ENCODE data around the gene TMEM178A. TPM values are rescaled to one million over a fixed set of nuclear protein-coding genes. Genes with fewer than 3 reads are reported as not detected.

Gene TMEM178A
- total RNA-seq, 1 donor = 0.72 TPM

DNA sequence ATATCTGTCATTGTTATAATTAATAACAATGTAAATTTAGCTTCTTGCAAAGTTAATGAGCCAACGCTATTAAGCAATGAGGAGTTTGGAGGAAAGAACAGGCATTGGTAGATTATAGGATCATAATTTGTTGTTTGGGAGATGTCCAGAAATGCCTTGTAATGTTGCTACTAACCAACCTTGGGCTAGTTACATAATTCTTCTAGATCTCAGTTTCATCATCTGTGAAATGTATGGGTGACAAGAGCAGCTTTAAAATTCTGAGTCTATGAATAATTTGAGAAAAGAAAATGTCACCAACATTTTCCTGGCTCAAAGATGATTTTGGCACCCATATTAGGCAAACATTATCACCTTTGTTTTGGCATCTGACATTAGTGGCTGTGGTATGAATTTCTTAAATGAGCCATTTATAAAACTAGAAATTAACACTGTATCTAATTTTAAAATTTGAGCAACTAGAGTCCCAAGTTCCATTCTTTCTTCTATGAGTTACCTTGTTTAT, 2.9 kb downstream of the TMEM178A start:
- no peaks in the 10 kb centered on the region for H3K9me3 ChIP-seq (ENCODE audit: low read depth, low read length)
- H2AFZ ChIP-seq (ENCODE audit: low read length) = no peak overlapping the region
- no peaks in the 10 kb centered on the region for H3K36me3 ChIP-seq (ENCODE audit: insufficient read depth, low read length)
- H3K4me3 ChIP-seq (ENCODE audit: insufficient read depth, low read length) = no peak overlapping the region
- DNase-seq (ENCODE audit: insufficient read length, low spot score, missing footprints) = no peak
- H3K27ac ChIP-seq (ENCODE audit: low read depth, low read length) = no peak overlapping the region
- TF ChIP-seq, protein P1, sequence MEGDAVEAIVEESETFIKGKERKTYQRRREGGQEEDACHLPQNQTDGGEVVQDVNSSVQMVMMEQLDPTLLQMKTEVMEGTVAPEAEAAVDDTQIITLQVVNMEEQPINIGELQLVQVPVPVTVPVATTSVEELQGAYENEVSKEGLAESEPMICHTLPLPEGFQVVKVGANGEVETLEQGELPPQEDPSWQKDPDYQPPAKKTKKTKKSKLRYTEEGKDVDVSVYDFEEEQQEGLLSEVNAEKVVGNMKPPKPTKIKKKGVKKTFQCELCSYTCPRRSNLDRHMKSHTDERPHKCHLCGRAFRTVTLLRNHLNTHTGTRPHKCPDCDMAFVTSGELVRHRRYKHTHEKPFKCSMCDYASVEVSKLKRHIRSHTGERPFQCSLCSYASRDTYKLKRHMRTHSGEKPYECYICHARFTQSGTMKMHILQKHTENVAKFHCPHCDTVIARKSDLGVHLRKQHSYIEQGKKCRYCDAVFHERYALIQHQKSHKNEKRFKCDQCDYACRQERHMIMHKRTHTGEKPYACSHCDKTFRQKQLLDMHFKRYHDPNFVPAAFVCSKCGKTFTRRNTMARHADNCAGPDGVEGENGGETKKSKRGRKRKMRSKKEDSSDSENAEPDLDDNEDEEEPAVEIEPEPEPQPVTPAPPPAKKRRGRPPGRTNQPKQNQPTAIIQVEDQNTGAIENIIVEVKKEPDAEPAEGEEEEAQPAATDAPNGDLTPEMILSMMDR (IDR thresholded peaks at IDR 0.05; ENCODE audit: extremely low read depth, low read depth, low read length) = no peak
- H3K4me2 ChIP-seq (ENCODE audit: insufficient read depth, low read length) = no peak overlapping the region
- H3K27me3 ChIP-seq (ENCODE audit: insufficient read depth, low read length) = peaks cover 85% of the 10 kb centered on the region
- H4K20me1 ChIP-seq (ENCODE audit: insufficient read depth, low read length) = peaks cover 3% of the 10 kb centered on the region
- H3K4me1 ChIP-seq (ENCODE audit: insufficient read depth, low read length) = peaks cover 6% of the 10 kb centered on the region
- no peaks in the 10 kb centered on the region for H3K79me2 ChIP-seq (ENCODE audit: insufficient read depth, low read length)

DNA sequence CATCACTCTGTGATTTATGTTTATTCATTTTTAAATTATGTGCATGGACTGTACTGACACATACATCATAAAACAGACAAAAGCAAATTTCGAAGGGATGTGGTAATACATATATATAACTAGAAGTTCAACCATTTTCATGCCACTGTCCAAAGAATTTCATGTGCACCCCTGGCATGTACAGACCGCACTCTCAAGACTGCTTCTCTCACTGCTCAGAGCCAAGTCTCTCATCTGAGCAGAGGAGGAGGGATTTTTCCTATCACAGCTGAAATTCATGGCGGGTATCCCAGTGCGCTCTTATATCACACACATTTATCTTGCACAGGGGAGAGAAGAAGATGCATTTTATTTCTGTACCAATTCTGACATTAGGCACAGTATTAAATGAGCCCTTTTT, 5.9 kb downstream of the TMEM178A start:
- no peaks in the 10 kb centered on the region for H3K79me2 ChIP-seq (ENCODE audit: insufficient read depth, low read length)
- H3K27me3 ChIP-seq (ENCODE audit: insufficient read depth, low read length) = peaks cover 72% of the 10 kb centered on the region
- no peak overlapping the region for H3K4me3 ChIP-seq (ENCODE audit: insufficient read depth, low read length)
- TF ChIP-seq, protein P1 (IDR thresholded peaks at IDR 0.05; ENCODE audit: extremely low read depth, low read depth, low read length) = no peak
- peaks cover 3% of the 10 kb centered on the region for H4K20me1 ChIP-seq (ENCODE audit: insufficient read depth, low read length)
- no peak overlapping the region for H3K27ac ChIP-seq (ENCODE audit: low read depth, low read length)
- H2AFZ ChIP-seq (ENCODE audit: low read length) = no peak overlapping the region
- H3K4me1 ChIP-seq (ENCODE audit: insufficient read depth, low read length) = peaks cover 1% of the 10 kb centered on the region
- no peak for DNase-seq (ENCODE audit: insufficient read length, low spot score, missing footprints)
- no peaks in the 10 kb centered on the region for H3K9me3 ChIP-seq (ENCODE audit: low read depth, low read length)
- no peak overlapping the region for H3K4me2 ChIP-seq (ENCODE audit: insufficient read depth, low read length)
- no peaks in the 10 kb centered on the region for H3K36me3 ChIP-seq (ENCODE audit: insufficient read depth, low read length)

DNA sequence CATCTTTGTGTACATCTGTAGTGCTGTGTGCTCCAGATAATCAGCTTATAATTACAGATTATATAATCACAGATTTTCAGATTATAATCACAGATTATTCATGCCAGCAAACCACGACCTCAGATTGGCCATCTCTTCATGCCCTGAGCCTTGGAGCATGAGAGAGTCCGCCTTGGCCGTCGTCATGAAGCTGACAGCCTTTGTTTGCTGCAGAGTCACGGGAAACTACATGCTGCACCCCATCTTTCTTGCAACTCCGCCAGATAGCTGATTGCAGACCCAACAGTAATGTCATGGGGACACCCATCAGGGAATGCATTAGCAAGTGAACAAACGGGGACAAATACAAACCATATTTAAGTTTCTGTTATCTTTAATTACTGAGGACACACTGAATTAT, 7.3 kb downstream of the TMEM178A start:
- TF ChIP-seq, protein P1 (IDR thresholded peaks at IDR 0.05; ENCODE audit: extremely low read depth, low read depth, low read length) = no peak
- Histone ChIP-seq H3K4me2 (ENCODE audit: insufficient read depth, low read length) (no peak overlapping the region), H3K4me1 (ENCODE audit: insufficient read depth, low read length) (no peaks in the 10 kb centered on the region), H3K27me3 (ENCODE audit: insufficient read depth, low read length) (peaks cover 60% of the 10 kb centered on the region), H3K79me2 (ENCODE audit: insufficient read depth, low read length) (no peaks in the 10 kb centered on the region), H2AFZ (ENCODE audit: low read length) (no peak overlapping the region), H4K20me1 (ENCODE audit: insufficient read depth, low read length) (no peaks in the 10 kb centered on the region), H3K4me3 (ENCODE audit: insufficient read depth, low read length) (no peak overlapping the region), H3K36me3 (ENCODE audit: insufficient read depth, low read length) (no peaks in the 10 kb centered on the region), H3K9me3 (ENCODE audit: low read depth, low read length) (no peaks in the 10 kb centered on the region), H3K27ac (ENCODE audit: low read depth, low read length) (no peak overlapping the region)
- no peak for DNase-seq (ENCODE audit: insufficient read length, low spot score, missing footprints)

DNA sequence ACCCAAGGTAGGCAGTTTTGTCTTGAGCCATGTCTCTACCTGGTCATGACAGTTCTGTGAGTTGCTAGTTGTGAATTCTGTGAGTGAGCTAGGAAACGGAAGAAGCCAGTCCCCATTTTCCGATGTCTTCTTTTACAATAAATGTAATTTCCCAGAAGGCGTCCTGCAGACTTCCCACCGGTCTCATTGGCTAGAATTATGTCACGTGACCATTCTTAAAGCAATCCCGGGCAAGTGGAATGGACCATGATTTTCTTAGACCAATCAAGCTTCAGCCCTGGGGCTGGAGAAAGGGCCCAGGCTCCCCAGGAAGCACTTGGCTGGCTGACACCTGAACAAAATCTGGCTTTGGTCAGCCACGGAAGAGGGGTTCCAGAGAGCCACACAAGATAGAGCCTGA, 10.6 kb downstream of the TMEM178A start:
- no peak overlapping the region for H3K4me3 ChIP-seq (ENCODE audit: insufficient read depth, low read length)
- no peak overlapping the region for H3K4me2 ChIP-seq (ENCODE audit: insufficient read depth, low read length)
- no peak for DNase-seq (ENCODE audit: insufficient read length, low spot score, missing footprints)
- H3K27me3 ChIP-seq (ENCODE audit: insufficient read depth, low read length) = peaks cover 28% of the 10 kb centered on the region
- no peak overlapping the region for H2AFZ ChIP-seq (ENCODE audit: low read length)
- H3K4me1 ChIP-seq (ENCODE audit: insufficient read depth, low read length) = no peaks in the 10 kb centered on the region
- no peaks in the 10 kb centered on the region for H3K9me3 ChIP-seq (ENCODE audit: low read depth, low read length)
- TF ChIP-seq, protein P1 (IDR thresholded peaks at IDR 0.05; ENCODE audit: extremely low read depth, low read depth, low read length) = no peak
- no peaks in the 10 kb centered on the region for H4K20me1 ChIP-seq (ENCODE audit: insufficient read depth, low read length)
- no peak overlapping the region for H3K27ac ChIP-seq (ENCODE audit: low read depth, low read length)
- no peaks in the 10 kb centered on the region for H3K79me2 ChIP-seq (ENCODE audit: insufficient read depth, low read length)
- no peaks in the 10 kb centered on the region for H3K36me3 ChIP-seq (ENCODE audit: insufficient read depth, low read length)

All from osteoblast (primary cell).